Activated T-helper 1 cell treated with anti-CD3 and anti-CD28 coated beads, Interleukin-12 subunit alpha, Interleukin-12 subunit beta, Interleukin-2, Interleukin-4 antibody, amounts not matched to agents 30 ng/mL and 10 ng/mL and 1 ng/mL, durations not matched to agents 14 hours and 24 hours and 36 hours (primary cell): ENCODE results near the gene SYPL1. TPM values are rescaled to one million over a fixed set of nuclear protein-coding genes. Genes with fewer than 3 reads are reported as not detected.

Source experiments
- DNase-seq: peaks from one replicate; pipeline ENCODE4 v3.0.0; 2021; ENCODE audit warnings: low spot score
- H3K27ac Mint-ChIP-seq: one replicate; pipeline ENCODE4 v1.8.0; 2021; ENCODE audit warnings: mild to moderate bottlenecking, mixed read lengths
- H3K27me3 Mint-ChIP-seq: one replicate; pipeline ENCODE4 v1.8.0; 2022; ENCODE audit warnings: mild to moderate bottlenecking, moderate library complexity, mixed read lengths; ENCODE audit not compliant: insufficient read depth
- H3K36me3 Mint-ChIP-seq: one replicate; pipeline ENCODE4 v1.8.0; 2021; ENCODE audit warnings: low read depth, mixed read lengths
- H3K4me1 Mint-ChIP-seq: one replicate; pipeline ENCODE4 v1.8.0; 2021; ENCODE audit warnings: low read depth, mixed read lengths
- H3K4me3 Mint-ChIP-seq: one replicate; pipeline ENCODE4 v1.8.0; 2021; ENCODE audit warnings: mild to moderate bottlenecking, moderate library complexity, mixed read lengths
- H3K9me3 Mint-ChIP-seq: one replicate; pipeline ENCODE4 v1.8.0; 2021; ENCODE audit warnings: mixed read lengths
- intact Hi-C: fragments of 100-400 bp; cut with micrococcal nuclease; formaldehyde crosslinking; loops from one replicate; pipeline ENCODE4 v1.15.1; 2024
- total RNA-seq: library from RNA; stranded (reverse); gene quantifications from 2 replicates; pipeline ENCODE4 v1.2.3, GENCODE V29; 2022

Gene SYPL1
- total RNA-seq, 1 donor from 2014 or later: 22.3 TPM

- no peaks in the 10 kb centered on the region for H3K36me3 Mint-ChIP-seq
- H3K27ac Mint-ChIP-seq: peak overlapping the region; percentile 9
- intact Hi-C loops: loop anchor here (1.0 to 2.0 kb wide), 3 partner anchors 55 to 108 kb away; partner anchors contain the start of gene SYPL1
- peaks cover 8% of the 10 kb centered on the region for H3K27me3 Mint-ChIP-seq
- no peak for DNase-seq
- no peak overlapping the region for H3K4me3 Mint-ChIP-seq
- H3K9me3 Mint-ChIP-seq: no peaks in the 10 kb centered on the region
- H3K4me1 Mint-ChIP-seq: peaks cover 34% of the 10 kb centered on the region
Measured at GRCh38 chr7:106057962-106058927, 53.9 kb downstream of the SYPL1 start.

GRCh38 chr7:106057204-106057961 is 54.7 kb downstream of the SYPL1 start:
- H3K36me3 Mint-ChIP-seq: no peaks in the 10 kb centered on the region
- intact Hi-C loops: loop anchor here (1.0 to 2.0 kb wide), 3 partner anchors 55 to 109 kb away; partner anchors contain the start of gene SYPL1
- H3K9me3 Mint-ChIP-seq: no peaks in the 10 kb centered on the region
- H3K4me3 Mint-ChIP-seq: no peak overlapping the region
- H3K4me1 Mint-ChIP-seq: peaks cover 26% of the 10 kb centered on the region
- no peak for DNase-seq
- peaks cover 9% of the 10 kb centered on the region for H3K27me3 Mint-ChIP-seq
- peak overlapping the region; percentile 9 for H3K27ac Mint-ChIP-seq

GRCh38 chr7:106056513-106057203 is 55.5 kb downstream of the SYPL1 start:
- intact Hi-C loops: loop anchor here (1.0 to 2.0 kb wide), 3 partner anchors 56 to 110 kb away; partner anchors contain the start of gene SYPL1
- Mint-ChIP-seq H3K4me1 (peaks cover 22% of the 10 kb centered on the region), H3K27me3 (peaks cover 15% of the 10 kb centered on the region), H3K9me3 (no peaks in the 10 kb centered on the region), H3K27ac (no peak overlapping the region), H3K36me3 (no peaks in the 10 kb centered on the region), H3K4me3 (no peak overlapping the region)
- peak; percentile 51 for DNase-seq

GRCh38 chr7:106054971-106055532 is 57.1 kb downstream of the SYPL1 start:
- no peak for DNase-seq
- Mint-ChIP-seq H3K4me1 (peaks cover 22% of the 10 kb centered on the region), H3K4me3 (no peak overlapping the region), H3K36me3 (no peaks in the 10 kb centered on the region), H3K27ac (no peak overlapping the region), H3K9me3 (no peaks in the 10 kb centered on the region), H3K27me3 (peaks cover 18% of the 10 kb centered on the region)
- intact Hi-C loops: no loop called here

GRCh38 chr7:106054156-106054910 is 57.8 kb downstream of the SYPL1 start:
- Mint-ChIP-seq H3K4me1 (peaks cover 20% of the 10 kb centered on the region), H3K27ac (no peak overlapping the region), H3K4me3 (no peak overlapping the region), H3K9me3 (no peaks in the 10 kb centered on the region), H3K36me3 (no peaks in the 10 kb centered on the region), H3K27me3 (peaks cover 18% of the 10 kb centered on the region)
- intact Hi-C loops: no loop called here
- DNase-seq: no peak

GRCh38 chr7:106053109-106053508 is 59.0 kb downstream of the SYPL1 start:
- Mint-ChIP-seq H3K36me3 (no peaks in the 10 kb centered on the region), H3K27ac (no peak overlapping the region), H3K9me3 (no peaks in the 10 kb centered on the region), H3K27me3 (peaks cover 19% of the 10 kb centered on the region), H3K4me3 (no peak overlapping the region), H3K4me1 (peaks cover 15% of the 10 kb centered on the region)
- no peak for DNase-seq
- intact Hi-C loops: no loop called here

- peaks cover 11% of the 10 kb centered on the region for H3K4me1 Mint-ChIP-seq
- intact Hi-C loops: no loop called here
- no peaks in the 10 kb centered on the region for H3K36me3 Mint-ChIP-seq
Measured at GRCh38 chr7:106052681-106053080, 59.4 kb downstream of the SYPL1 start.

GRCh38 chr7:106050746-106051117 is 61.4 kb downstream of the SYPL1 start:
- H3K4me3 Mint-ChIP-seq: no peak overlapping the region
- DNase-seq: no peak
- no peaks in the 10 kb centered on the region for H3K4me1 Mint-ChIP-seq
- intact Hi-C loops: no loop called here
- no peak overlapping the region for H3K27ac Mint-ChIP-seq
- H3K27me3 Mint-ChIP-seq: peaks cover 21% of the 10 kb centered on the region
- no peaks in the 10 kb centered on the region for H3K36me3 Mint-ChIP-seq
- H3K9me3 Mint-ChIP-seq: no peaks in the 10 kb centered on the region

More at GRCh38 chr7:106052681-106053080, 59.4 kb downstream of the SYPL1 start:
- Mint-ChIP-seq H3K4me3 (no peak overlapping the region), H3K27me3 (peaks cover 19% of the 10 kb centered on the region), H3K9me3 (no peaks in the 10 kb centered on the region), H3K27ac (no peak overlapping the region)
- DNase-seq: no peak

GRCh38 chr7:106050002-106050745 is 61.9 kb downstream of the SYPL1 start:
- Mint-ChIP-seq H3K27me3 (peaks cover 20% of the 10 kb centered on the region), H3K9me3 (no peaks in the 10 kb centered on the region), H3K4me3 (no peak overlapping the region), H3K27ac (no peak overlapping the region), H3K4me1 (no peaks in the 10 kb centered on the region), H3K36me3 (no peaks in the 10 kb centered on the region)
- intact Hi-C loops: no loop called here
- no peak for DNase-seq

GRCh38 chr7:106049139-106049752 is 62.9 kb downstream of the SYPL1 start:
- H3K36me3 Mint-ChIP-seq: no peaks in the 10 kb centered on the region
- peaks cover 27% of the 10 kb centered on the region for H3K27me3 Mint-ChIP-seq
- intact Hi-C loops: loop anchor here (10.0 kb wide), 1 partner anchor 514 kb away; the partner anchor contains the start of gene RINT1
- H3K9me3 Mint-ChIP-seq: no peaks in the 10 kb centered on the region
- no peak for DNase-seq
- H3K4me1 Mint-ChIP-seq: no peaks in the 10 kb centered on the region
- no peak overlapping the region for H3K4me3 Mint-ChIP-seq
- no peak overlapping the region for H3K27ac Mint-ChIP-seq

GRCh38 chr7:106048706-106049020 is 63.4 kb downstream of the SYPL1 start:
- DNase-seq: no peak
- no peaks in the 10 kb centered on the region for H3K4me1 Mint-ChIP-seq
- peaks cover 27% of the 10 kb centered on the region for H3K27me3 Mint-ChIP-seq
- H3K36me3 Mint-ChIP-seq: no peaks in the 10 kb centered on the region
- no peak overlapping the region for H3K4me3 Mint-ChIP-seq
- H3K27ac Mint-ChIP-seq: no peak overlapping the region
- intact Hi-C loops: loop anchor here (10.0 kb wide), 1 partner anchor 514 kb away; the partner anchor contains the start of gene RINT1
- H3K9me3 Mint-ChIP-seq: no peaks in the 10 kb centered on the region
